HG03565 (cell line): ENCODE measurements around the gene BNC2.

ENCODE experiments used
- ATAC-seq: cut with Tn5 transposase; IDR thresholded peaks from one replicate; pipeline ENCODE4 v1.9.1; 2021; ENCODE audit warnings: mild to moderate bottlenecking, moderate library complexity; ENCODE audit not compliant: unreplicated experiment

The BNC2 gene

GRCh38 chr9:16871336-16872151 lies 1.1 kb upstream of the BNC2 start:
- ATAC-seq: no peak

- no peak for ATAC-seq
Observed at GRCh38 chr9:16869882-16870595, 431 bp downstream of the BNC2 start.

GRCh38 chr9:16869131-16869881 lies 1.2 kb downstream of the BNC2 start:
- ATAC-seq: no peak

GRCh38 chr9:16868701-16869100 lies 1.8 kb downstream of the BNC2 start:
- no peak for ATAC-seq

- no peak for ATAC-seq
Observed at GRCh38 chr9:16867576-16868311, 2.7 kb downstream of the BNC2 start.

GRCh38 chr9:16866587-16866986 lies 3.9 kb downstream of the BNC2 start:
- ATAC-seq: no peak

GRCh38 chr9:16864649-16865434 lies 5.6 kb downstream of the BNC2 start:
- ATAC-seq: no peak

GRCh38 chr9:16848179-16848578 lies 22.3 kb downstream of the BNC2 start:
- no peak for ATAC-seq

- no peak for ATAC-seq
Observed at GRCh38 chr9:16846986-16847385, 23.5 kb downstream of the BNC2 start.

- ATAC-seq: no peak
Observed at GRCh38 chr9:16846367-16846766, 24.1 kb downstream of the BNC2 start.

GRCh38 chr9:16834817-16835216 lies 35.7 kb downstream of the BNC2 start:
- ATAC-seq: no peak

GRCh38 chr9:16833296-16833835 lies 37.1 kb downstream of the BNC2 start:
- ATAC-seq: no peak

- ATAC-seq: no peak
Observed at GRCh38 chr9:16832101-16832500, 38.4 kb downstream of the BNC2 start.

GRCh38 chr9:16830806-16831205 lies 39.7 kb downstream of the BNC2 start:
- no peak for ATAC-seq

- no peak for ATAC-seq
Observed at GRCh38 chr9:16828340-16829281, 41.9 kb downstream of the BNC2 start.

GRCh38 chr9:16825971-16826625 lies 44.4 kb downstream of the BNC2 start:
- no peak for ATAC-seq

- ATAC-seq: no peak
Observed at GRCh38 chr9:16825331-16825725, 45.1 kb downstream of the BNC2 start.
